GM12878 (cell line): ENCODE results near the gene ARRB2. TPM values are rescaled to one million over a fixed set of nuclear protein-coding genes. Genes with fewer than 3 reads are reported as not detected.

Experiments used
- ATF7 ChIP-seq: fragments of 450-650 bp; IDR thresholded peaks from 2 replicates; pipeline ENCODE4 v1.6.1; 2016; ENCODE audit warnings: low read depth, mild to moderate bottlenecking
- CHD2 ChIP-seq: IDR thresholded peaks from 2 replicates; pipeline ENCODE4 v1.6.1; 2011; ENCODE audit warnings: low read depth, low read length, improper control_type of control experiment, borderline replicate concordance
- DPF2 ChIP-seq: fragments of 450-650 bp; IDR thresholded peaks from 2 replicates; pipeline ENCODE4 v1.6.1; 2017; ENCODE audit warnings: mild to moderate bottlenecking
- ELK1 ChIP-seq: IDR thresholded peaks from 2 replicates; pipeline ENCODE4 v1.6.1; 2012; ENCODE audit warnings: low read depth, low read length, improper control_type of control experiment
- JUNB ChIP-seq: IDR thresholded peaks from 2 replicates; pipeline ENCODE4 v1.6.1; 2016; ENCODE audit warnings: antibody characterized with exemption, mild to moderate bottlenecking
- KAT2A ChIP-seq: conservative IDR thresholded peaks from 2 replicates; pipeline ENCODE4 v1.6.1; 2011; ENCODE audit warnings: low read depth, low read length; ENCODE audit not compliant: control insufficient read depth
- KLF5 ChIP-seq: fragments of 450-650 bp; IDR thresholded peaks from 2 replicates; pipeline ENCODE4 v1.6.1; 2014; ENCODE audit warnings: mild to moderate bottlenecking; ENCODE audit not compliant: partially characterized antibody
- MYC ChIP-seq: IDR thresholded peaks from 2 replicates; pipeline ENCODE4 v1.6.1; 2011; ENCODE audit warnings: mild to moderate bottlenecking, low read length, moderate library complexity, inconsistent platforms; ENCODE audit not compliant: insufficient read depth, insufficient replicate concordance, insufficient read length, severe bottlenecking
- NBN ChIP-seq: fragments of 450-650 bp; IDR thresholded peaks from 2 replicates; pipeline ENCODE4 v1.6.1; 2016
- NFYB ChIP-seq: IDR thresholded peaks from 2 replicates; pipeline ENCODE4 v1.6.1; 2011; ENCODE audit warnings: low read depth, mild to moderate bottlenecking, low read length, improper control_type of control experiment, moderate library complexity; ENCODE audit not compliant: insufficient read depth
- NR2C1 ChIP-seq: fragments of 450-650 bp; IDR thresholded peaks from 2 replicates; pipeline ENCODE4 v1.6.1; 2017; ENCODE audit warnings: antibody characterized with exemption, mild to moderate bottlenecking, moderate library complexity
- NR2F1 ChIP-seq: fragments of 450-650 bp; conservative IDR thresholded peaks from 2 replicates; pipeline ENCODE4 v1.6.1; 2017; ENCODE audit warnings: mild to moderate bottlenecking
- NRF1 ChIP-seq: conservative IDR thresholded peaks from 2 replicates; pipeline ENCODE4 v1.6.1; 2011; ENCODE audit warnings: mild to moderate bottlenecking, low read depth, low read length, improper control_type of control experiment
- SMARCA5 ChIP-seq: fragments of 450-650 bp; IDR thresholded peaks from 2 replicates; pipeline ENCODE4 v1.6.1; 2017; ENCODE audit warnings: mild to moderate bottlenecking
- SPI1 ChIP-seq: IDR thresholded peaks from 2 replicates; pipeline ENCODE4 v1.6.1; 2011; ENCODE audit warnings: low read depth, mild to moderate bottlenecking, low read length, moderate library complexity, borderline replicate concordance; ENCODE audit not compliant: insufficient read depth
- STAT1 ChIP-seq: fragments of 450-650 bp; conservative IDR thresholded peaks from 2 replicates; pipeline ENCODE4 v1.6.1; 2014; ENCODE audit warnings: antibody characterized with exemption, mild to moderate bottlenecking
- TARDBP ChIP-seq: IDR thresholded peaks from 2 replicates; pipeline ENCODE4 v1.6.1; 2016; ENCODE audit warnings: borderline replicate concordance
- TCF3 ChIP-seq: IDR thresholded peaks from 2 replicates; pipeline ENCODE4 v1.6.1; 2012; ENCODE audit warnings: low read depth, mild to moderate bottlenecking, low read length, borderline replicate concordance; ENCODE audit not compliant: insufficient read depth
- ZNF217 ChIP-seq: fragments of 450-650 bp; IDR thresholded peaks from 2 replicates; pipeline ENCODE4 v1.6.1; 2017; ENCODE audit warnings: antibody characterized with exemption, mild to moderate bottlenecking
- polyA plus RNA-seq, 11 experiments: library from polyadenylated mRNA; depleted of rRNA in 4 of 11; unstranded in 6 of 11; stranded (reverse) in 5 of 11; fragments of >200 nt; fragmentation: Nextera tagmentation in 4 of 11; fragmentation: Illumina TruSeq in 1 of 11; extraction: Ambion mirVana in 4 of 11; extraction: Trizol in 1 of 11; gene quantifications; 1 replicate in 1 of 11; 2 replicates in 10 of 11; pipeline versions ENCODE4 v1.2.1 to v1.2.3, GENCODE V29; 2011 to 2016; ENCODE audit warnings: inconsistent platforms in 2 of 11, missing spikeins in 2 of 11, low read depth in 1 of 11
- total RNA-seq, 4 experiments: library from RNA; depleted of rRNA in 3 of 4; stranded (reverse); fragments of >200 nt in 3 of 4; fragmentation: Illumina TruSeq in 1 of 4; extraction: Trizol in 1 of 4; gene quantifications; 2 replicates each; pipeline versions ENCODE4 v1.2.1 to v1.2.3, GENCODE V29; 2013 to 2021
- TF ChIP-seq, protein P1 (sequence below): IDR thresholded peaks from 2 replicates; pipeline ENCODE4 v1.6.1; 2011; ENCODE audit warnings: borderline replicate concordance, low read depth, mild to moderate bottlenecking, moderate library complexity, mixed read lengths, low read length; ENCODE audit not compliant: insufficient read depth; ENCODE audit errors: extremely low read length
- TF ChIP-seq, protein P2 (sequence below): fragments of 150-350 bp; IDR thresholded peaks from 2 replicates; pipeline ENCODE4 v1.6.1; 2016; ENCODE audit warnings: low read depth, low read length
- TF ChIP-seq, protein P3 (sequence below): fragments of 450-650 bp; IDR thresholded peaks from 2 replicates; pipeline ENCODE4 v1.6.1; 2016; ENCODE audit warnings: mild to moderate bottlenecking

Gene ARRB2
- total and polyA plus RNA-seq, 10 of the 15 experiments (the other 5 are each of a cell fraction or from before 2014, with no cell fraction given), result 6.5 to 75.2 (median 43.1) TPM

- TF ChIP-seq, protein P1, sequence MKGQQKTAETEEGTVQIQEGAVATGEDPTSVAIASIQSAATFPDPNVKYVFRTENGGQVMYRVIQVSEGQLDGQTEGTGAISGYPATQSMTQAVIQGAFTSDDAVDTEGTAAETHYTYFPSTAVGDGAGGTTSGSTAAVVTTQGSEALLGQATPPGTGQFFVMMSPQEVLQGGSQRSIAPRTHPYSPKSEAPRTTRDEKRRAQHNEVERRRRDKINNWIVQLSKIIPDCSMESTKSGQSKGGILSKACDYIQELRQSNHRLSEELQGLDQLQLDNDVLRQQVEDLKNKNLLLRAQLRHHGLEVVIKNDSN, result no peak
- TF ChIP-seq, protein P2, sequence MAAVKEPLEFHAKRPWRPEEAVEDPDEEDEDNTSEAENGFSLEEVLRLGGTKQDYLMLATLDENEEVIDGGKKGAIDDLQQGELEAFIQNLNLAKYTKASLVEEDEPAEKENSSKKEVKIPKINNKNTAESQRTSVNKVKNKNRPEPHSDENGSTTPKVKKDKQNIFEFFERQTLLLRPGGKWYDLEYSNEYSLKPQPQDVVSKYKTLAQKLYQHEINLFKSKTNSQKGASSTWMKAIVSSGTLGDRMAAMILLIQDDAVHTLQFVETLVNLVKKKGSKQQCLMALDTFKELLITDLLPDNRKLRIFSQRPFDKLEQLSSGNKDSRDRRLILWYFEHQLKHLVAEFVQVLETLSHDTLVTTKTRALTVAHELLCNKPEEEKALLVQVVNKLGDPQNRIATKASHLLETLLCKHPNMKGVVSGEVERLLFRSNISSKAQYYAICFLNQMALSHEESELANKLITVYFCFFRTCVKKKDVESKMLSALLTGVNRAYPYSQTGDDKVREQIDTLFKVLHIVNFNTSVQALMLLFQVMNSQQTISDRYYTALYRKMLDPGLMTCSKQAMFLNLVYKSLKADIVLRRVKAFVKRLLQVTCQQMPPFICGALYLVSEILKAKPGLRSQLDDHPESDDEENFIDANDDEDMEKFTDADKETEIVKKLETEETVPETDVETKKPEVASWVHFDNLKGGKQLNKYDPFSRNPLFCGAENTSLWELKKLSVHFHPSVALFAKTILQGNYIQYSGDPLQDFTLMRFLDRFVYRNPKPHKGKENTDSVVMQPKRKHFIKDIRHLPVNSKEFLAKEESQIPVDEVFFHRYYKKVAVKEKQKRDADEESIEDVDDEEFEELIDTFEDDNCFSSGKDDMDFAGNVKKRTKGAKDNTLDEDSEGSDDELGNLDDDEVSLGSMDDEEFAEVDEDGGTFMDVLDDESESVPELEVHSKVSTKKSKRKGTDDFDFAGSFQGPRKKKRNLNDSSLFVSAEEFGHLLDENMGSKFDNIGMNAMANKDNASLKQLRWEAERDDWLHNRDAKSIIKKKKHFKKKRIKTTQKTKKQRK, result no peak
- TF ChIP-seq TARDBP, result no peak
- TF ChIP-seq ATF7, result no peak
- TF ChIP-seq NRF1, result no peak
- TF ChIP-seq JUNB, result no peak
- 0 out of 2 replicates have a peak, but pooled peaks have one; percentile 14 for TF ChIP-seq TCF3
- TF ChIP-seq NR2C1, result no peak
- TF ChIP-seq KLF5, result no peak
- no peak for TF ChIP-seq CHD2
- TF ChIP-seq DPF2, result peak; percentile 80
- no peak for TF ChIP-seq ZNF217
- TF ChIP-seq NR2F1, result no peak
- TF ChIP-seq NFYB, result no peak
- no peak for TF ChIP-seq MYC
- peak; percentile 44; the same call in 1 of the 2 replicates for TF ChIP-seq SMARCA5
- peak; percentile 69 for TF ChIP-seq SPI1
- no peak for TF ChIP-seq NBN
- TF ChIP-seq STAT1, result no peak
- no peak for TF ChIP-seq KAT2A
- TF ChIP-seq, protein P3, sequence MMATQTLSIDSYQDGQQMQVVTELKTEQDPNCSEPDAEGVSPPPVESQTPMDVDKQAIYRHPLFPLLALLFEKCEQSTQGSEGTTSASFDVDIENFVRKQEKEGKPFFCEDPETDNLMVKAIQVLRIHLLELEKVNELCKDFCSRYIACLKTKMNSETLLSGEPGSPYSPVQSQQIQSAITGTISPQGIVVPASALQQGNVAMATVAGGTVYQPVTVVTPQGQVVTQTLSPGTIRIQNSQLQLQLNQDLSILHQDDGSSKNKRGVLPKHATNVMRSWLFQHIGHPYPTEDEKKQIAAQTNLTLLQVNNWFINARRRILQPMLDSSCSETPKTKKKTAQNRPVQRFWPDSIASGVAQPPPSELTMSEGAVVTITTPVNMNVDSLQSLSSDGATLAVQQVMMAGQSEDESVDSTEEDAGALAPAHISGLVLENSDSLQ, result no peak
- no peak for TF ChIP-seq ELK1
These were observed 28.9 kb downstream of the ARRB2 start, which contains the start of the genes CXCL16 and ZMYND15 (continued) for GRCh38 chr17:4739122-4740024.
